HG03432 (cell line): Measurements from ENCODE around the gene OGA.

Experiments
- ATAC-seq: cut with Tn5 transposase; IDR thresholded peaks from one replicate; pipeline ENCODE4 v1.9.1; 2021; ENCODE audit warnings: mild to moderate bottlenecking, moderate library complexity; ENCODE audit not compliant: unreplicated experiment

OGA gene

DNA sequence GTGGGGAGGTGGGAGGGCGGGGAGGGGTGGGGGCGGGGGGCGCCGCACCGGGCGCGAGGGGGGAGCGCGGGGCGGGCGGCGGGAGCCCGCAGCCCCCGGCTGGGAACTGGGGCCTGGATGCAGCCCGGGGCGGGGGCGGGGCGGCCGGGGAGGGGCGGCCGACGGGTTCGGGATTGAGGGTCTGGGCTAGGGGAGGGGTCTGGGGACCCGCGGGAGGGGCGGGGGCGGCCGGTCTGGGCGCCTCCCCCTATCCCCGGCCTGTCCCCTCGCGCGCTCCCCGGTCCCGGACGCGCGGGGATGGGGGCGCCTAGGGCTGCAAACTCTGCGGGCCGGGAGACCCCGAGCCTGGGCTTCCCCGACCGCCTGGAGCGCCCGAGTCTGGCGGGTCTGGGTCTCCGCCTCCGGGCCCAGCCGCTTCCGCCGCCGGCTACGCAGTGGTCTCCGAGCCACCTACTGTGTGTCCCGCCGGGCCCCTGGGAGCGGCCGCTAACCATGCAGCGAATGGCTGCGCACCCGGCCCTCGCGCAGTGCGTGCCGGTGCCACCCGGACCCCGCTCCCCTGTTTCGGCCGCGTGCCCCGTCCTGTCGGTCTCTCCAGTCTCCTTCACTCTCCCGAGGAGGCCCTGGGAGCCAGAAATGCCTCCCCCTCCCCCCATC lies 42.0 kb downstream of the OGA start:
- no peak for ATAC-seq

DNA sequence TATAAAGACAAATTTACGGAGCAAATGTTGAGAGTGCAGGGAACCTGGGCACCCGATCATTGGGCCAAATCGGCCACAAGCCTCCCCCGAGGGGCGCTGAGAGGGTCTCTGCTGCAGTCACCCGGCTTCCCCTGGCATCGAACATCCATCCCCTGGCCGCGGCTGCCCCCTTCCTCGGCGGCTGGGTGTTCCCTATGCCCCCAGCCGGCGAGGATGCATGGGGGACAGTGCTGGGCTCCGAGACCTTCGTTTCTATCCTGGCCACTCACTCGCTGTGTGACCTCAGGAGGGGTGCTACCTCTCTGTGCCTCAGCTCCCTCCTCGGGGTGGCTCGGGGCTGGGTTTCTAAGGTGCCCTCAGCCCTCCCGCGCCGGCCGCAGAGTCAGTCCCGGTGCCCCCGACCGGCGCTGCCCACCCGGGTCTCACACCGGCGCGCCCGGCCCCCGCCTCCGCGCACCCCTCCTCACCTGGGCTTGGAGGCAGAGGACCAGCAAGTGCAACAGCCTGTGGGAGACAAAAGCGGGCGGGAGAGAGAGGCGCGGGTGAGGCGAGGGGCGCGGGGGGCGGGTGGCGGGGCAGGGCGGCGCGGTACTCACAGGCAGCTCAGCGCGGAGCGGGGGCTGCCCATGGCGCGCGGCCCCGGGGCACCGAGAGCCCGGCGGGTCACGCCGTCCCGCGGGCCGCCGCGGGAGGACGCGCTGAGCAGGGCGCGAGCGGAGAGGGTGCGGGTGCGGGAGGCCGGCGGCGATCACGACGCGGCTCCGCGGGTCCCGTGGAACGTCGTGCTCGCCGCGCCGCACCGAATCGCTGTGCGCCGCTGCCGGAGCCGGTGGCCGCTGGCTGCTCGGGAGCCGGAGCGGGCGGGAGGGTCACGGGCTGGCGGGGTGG lies 42.7 kb downstream of the OGA start, which contains the start of gene FGF8:
FGF8 (minus strand) TSS at position 842 of the 888 bp plus-strand sequence; CDS start at position 628, 214 bp downstream.
- no peak for ATAC-seq

DNA sequence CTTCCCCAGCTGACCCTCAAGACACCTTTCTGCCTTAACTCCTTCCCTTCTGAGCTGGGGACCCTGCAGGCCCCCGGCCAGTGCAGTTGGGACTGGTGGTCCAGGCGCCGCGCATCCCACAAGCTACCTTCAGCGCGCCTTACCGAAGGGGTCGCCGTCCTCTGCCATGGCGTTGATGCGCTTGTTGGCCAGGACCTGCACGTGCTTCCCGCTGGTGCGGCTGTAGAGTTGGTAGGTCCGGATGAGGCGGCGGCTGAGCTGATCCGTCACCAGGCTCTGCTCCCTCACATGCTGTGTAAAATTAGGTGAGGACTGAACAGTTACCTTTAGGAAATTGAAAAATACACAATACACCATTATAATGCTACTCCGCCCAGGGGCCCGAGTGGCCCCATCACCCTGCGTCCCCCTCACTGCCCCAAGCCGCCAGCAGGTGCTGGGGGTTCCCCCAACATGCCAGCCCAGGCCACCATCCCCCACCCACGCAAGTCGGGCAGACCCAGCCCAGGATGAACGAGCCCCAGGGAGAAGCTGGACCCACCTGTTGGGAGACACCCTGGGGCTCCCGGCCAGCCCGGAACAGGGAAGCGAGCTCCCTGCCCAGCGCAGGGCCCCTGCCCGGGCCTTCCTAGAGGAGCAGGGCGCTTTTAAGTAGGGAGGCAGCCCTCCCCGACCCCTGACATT lies 43.5 kb downstream of the OGA start:
- ATAC-seq: no peak

DNA sequence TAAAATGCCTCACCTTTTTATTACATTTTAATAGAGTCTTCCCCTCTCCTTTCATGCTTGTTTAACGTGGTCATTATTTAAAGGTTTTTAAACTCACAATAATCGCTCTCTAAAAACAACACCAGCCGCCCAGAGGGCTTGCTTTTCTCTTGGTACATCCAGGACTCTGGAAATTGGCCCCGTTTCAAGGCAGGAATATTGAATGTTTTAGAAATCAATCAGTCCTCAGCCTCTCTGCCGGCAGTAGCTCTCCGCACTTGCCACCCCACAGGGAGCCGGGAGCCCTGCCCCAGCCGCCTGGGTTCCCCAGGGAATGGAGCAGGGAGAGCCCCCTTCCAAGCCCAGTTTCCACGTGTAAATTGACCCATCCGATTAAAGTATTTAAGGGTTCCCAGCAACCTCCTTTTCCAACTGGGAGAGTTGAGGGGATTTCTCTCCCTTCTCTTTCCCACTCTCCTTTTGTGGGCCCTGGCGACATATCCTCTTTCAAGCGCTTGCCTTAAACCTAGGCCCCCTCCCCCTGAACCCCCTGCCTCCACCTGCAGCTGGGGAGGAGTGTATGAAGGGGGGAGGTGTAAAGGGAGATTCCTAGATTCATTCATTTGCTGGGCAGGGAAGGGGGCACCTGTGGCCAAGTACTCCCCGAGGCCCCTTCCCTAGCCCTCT lies 44.2 kb downstream of the OGA start:
- no peak for ATAC-seq

DNA sequence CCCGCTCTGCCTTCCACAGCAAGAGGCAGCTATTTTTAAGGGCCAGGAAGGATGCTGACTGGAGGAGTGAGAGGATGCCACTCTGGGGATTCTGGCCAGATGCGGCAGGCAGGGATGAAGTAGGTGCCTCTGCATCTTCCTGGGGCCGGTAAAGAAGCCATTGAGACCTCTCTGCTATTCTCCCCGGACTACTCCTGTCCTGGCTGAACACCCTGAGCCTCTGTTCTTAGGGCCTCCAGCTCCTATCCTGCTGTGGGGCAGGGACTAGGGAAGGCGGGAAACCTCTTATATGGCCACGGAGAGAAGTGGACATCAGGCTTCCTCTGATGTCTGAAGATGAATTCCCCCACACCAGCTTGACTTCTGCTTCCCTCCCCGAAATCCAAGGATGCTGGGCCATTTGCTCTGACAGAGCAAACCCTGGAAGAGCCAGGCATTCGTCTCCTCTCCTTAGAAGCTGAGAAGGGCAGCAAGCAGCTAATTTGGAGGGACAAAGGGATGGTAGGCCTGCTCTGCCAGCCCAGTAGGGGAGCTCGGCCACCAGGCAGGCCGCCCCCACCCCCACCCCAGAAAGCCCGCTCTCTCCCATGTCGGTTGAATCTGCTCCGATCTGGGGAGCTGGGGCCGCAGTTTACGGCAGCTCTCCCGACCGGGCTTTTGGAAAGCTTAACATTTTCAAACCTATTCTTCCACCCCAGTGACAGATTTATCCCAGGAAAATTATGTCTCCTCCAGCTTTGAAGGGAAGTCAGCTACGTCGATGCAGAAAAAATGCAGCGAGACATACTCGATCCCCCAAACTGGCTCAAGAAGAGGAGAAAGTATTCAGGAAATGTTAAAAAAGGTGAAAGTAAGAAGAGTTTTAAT lies 45.1 kb downstream of the OGA start:
- no peak for ATAC-seq

DNA sequence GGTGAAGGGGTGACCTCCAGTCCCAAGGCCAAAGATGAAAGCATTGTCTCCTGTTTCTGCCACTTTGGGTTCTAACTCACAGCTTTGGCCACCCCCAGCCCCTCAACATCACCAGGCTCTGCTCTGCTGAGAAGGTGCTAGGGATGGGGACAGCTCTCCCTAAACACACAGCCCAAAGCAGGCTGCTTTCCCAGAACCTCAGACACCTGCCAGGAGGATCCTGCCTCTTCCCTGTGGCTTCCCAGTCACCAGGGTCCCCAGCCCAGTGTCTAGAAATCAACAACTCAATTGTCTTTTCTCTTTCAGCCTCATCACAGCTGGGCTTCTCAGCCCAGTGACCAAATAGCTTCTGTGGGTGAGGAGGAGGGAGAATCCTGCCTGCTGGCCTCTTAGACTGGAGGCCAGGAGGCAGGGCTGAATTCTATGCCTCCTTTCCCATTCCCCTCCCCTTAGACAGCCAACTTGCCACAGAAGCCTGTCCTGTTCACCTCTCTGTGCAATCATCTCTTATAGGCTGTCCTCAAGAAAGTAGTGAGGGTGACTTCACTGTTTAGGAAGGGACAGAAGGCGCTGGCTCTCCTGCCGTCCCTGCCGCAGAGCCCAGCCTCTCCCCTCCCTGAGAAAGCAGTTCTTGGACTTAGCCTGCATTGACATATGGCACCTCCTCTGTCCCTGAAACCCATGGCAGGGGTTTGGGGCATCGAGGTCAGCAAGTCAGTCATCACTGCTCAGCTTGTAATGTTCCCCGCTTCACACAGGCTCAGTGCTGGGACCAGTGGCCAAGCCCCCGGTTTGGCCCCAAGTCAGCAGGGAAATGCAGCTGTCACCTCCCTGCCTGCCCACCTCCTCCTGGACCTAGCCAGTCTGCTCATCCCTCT lies 46.0 kb downstream of the OGA start:
- no peak for ATAC-seq

DNA sequence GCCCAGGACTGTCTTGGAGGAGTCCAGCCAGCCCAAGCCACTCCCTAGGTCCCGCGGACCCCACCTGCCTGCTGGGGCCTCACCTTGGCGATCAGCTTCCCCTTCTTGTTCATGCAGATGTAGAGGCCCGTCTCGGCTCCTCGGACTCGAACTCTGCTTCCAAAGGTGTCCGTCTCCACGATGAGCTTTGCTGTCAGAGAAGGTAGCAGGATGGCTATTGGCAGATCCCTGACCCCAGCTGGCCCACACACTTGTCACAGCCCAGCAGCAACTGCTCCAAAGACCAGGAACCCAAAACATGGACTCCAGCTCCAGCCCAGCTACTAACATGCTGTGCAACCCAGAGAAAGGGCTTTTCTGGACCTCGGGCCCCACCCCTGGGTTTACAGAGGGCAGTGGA lies 46.9 kb downstream of the OGA start:
- ATAC-seq: no peak

DNA sequence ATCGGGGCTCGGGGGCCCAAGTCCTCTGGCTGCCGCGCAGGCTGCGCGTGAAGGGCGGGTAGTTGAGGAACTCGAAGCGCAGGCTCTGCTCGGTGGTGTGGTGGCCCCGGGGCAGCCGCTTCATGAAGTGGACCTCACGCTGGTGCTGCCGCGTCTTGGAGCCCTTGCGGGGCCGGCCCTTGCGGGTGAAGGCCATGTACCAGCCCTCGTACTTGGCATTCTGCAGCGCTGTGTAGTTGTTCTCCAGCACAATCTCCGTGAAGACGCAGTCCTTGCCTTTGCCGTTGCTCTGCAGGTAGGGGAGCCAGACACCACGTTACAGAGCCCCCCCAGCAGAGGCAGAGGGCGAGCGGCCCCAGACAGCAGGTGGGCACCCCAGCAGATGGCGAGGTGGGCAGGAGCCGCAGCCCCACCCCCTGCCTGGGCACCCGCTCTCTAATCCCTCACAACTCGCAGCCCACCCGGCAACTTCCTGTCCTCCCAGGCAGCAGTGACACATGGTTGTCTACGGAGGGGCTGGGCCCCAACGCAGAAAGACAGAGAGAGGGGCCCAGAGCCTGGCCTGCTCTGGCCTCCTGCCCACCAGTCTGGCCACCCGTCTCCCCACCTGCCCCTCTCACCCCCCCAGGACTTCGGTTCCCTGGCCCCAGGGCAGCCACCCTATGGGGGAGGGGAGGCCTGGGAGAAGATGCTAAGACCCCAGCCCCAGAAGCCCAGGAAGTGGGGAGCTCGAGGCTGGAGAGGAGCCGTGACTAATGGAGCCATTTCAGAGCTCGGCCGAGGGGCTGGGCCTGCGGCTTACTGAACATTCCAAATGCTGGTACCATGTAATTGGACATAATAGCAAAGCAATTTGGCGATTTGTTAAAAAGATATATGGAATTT lies 47.7 kb downstream of the OGA start:
- ATAC-seq: no peak

DNA sequence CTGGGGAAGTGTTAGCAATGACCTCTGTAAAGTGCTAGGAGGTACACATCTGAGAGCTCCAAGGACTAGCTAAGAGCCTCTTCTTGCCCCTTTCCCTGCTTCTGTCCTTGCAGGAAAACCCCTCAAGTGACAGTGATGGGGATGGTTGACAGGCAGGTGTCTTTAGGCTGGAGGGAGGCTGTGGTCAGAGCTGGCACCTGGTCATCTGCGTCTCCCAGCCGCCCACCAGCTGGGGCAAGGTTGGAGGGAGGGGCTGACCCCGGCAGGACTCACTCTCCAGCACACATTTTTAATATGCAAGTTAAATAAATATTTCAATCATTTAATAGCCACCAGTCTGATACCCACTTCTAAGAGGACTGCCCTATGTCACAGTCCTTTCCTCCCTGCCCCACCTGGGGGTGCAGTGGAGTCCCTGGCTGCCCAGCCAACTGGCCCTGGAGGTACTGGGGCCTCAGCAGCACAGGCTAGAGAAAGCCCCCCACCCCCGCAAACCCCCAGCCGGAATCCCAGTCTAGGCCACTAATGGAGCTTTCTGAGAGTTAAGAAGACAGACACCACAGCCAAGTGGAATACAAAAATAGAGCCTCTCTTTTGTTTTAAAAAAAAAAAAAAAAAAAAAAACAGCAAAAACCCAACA lies 48.6 kb downstream of the OGA start:
- ATAC-seq: no peak

DNA sequence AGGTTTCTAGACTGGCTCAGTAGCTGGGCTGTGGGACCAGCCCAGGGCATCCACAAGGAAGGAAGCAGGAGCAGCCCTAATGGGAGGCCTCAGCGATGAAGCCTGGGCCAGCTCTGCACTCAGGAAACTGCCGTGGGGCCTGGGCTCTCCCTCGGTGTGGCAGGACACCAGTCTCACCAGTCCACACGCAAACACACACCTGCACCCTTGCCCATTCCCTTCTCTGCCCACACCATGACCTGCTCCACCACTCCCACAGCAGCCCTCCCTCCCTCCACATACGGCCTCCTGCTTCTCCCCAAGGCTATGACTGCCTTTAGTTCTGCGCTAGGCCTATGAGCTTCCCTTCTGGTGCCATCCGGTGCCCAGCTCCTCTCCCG lies 49.5 kb downstream of the OGA start:
- no peak for ATAC-seq

DNA sequence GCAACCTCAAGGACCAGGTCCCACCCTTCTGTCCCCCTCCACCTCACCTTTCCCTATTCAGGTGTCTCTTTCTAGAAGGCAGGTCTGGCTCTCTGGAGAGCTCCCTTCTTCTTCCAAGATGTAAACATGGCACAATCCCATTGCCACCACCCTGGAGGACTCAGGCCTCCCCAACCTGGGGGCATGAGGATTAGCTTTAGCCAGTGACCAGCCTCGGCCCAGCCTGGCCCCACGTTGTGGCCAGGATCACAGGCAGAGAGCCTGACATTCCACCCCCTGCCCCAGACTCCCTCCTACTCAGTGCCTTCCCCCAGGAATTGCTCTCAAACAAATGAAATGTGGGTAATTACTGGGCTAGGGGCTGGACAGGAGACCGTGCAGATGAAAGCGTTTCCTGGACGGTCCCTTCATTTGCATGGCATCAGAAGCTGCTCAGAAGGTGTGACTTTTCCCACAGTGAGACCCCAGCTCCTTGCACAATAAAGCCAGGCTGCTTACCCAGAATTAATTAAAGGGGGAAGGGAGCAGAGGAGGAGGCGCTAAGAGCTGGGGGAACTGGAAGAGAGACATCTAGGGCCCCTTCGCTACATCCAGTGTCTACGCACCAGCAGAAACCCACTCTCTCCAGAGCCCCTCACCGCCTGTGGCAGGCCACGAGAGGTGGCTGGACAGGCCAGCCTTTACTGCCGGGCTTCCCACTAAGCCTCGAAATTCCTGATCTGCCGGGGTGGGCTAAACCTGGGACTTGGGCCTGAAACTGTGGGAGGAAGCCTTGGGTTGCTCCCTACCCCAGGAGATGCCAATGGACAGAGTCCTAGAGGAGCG lies 50.1 kb downstream of the OGA start:
- no peak for ATAC-seq

DNA sequence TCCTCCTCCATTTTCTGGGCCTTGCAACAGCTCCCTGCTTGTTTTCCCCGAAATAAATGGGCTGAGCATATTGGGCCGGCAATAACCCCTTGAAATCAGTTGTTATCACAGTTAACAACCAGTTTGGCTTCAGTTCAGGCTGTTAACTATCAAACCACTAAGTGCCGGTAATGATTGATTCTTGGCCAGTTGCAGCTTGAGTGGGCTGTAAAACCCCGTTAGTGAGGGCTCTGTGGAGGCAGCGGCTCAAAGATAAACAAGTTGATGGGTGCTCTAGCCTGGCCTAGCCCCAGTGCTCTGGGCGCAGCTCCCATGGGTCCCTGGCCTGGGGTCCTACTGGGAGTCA lies 50.7 kb downstream of the OGA start:
- ATAC-seq: no peak

DNA sequence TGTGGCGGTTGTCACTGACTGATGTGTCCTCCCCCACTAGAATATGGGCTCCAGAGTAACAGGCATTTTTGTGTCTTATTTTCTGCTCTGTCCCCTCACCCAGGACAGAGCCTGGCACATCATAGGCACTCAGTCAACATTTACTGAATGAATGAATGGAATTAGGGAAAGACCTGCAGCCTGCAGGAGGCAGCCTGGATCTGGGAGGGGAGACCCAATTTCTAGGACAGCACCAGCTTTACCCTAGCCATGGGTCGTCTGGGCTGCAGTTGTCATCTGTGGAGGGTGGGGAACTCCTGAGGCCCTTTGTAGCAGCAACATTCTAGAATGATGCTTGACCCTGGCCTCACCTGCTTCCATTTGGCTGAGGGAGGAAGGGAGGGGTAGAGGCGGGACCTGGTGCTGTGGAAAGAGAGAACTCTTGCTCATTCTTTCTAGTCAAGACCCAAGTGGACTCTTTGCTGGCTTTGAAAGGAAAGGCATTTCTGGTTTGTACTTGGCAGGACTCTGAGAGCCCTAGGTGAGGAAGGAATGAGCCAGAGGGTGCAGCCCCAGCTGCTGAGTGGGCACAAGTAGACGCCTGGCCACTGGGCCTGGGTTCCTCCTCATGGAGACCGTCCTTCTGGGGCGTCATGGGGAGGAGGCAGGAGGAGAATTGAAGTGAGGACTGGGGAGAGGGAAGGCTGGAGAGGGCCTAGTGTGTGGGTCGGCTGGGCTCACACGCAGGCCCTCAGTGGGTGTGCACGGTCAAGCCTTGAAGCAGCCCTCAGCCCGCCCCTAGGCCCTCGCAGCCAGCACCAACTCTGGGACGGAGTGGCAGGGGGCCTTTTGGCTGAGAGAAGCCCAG lies 51.3 kb downstream of the OGA start:
- no peak for ATAC-seq

DNA sequence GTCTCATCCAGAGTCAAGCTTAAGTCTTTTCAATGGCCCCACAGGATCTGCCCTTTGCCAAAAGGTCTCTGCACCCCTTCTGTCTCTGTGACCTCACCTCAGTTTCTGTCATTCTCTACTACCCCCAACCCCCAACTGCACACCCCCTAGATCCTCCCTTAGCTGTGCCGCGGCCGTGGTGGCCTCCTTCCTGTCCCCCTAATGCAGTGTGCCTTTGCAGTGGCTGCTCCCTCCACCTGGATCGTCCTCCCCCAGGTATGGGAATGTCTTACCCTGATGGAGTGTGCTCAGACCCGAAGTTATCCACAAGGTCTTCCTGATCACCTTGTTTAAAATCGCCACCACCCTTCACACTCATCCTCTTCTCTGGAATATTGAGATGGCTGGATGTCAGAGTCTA lies 51.9 kb downstream of the OGA start:
- no peak for ATAC-seq

DNA sequence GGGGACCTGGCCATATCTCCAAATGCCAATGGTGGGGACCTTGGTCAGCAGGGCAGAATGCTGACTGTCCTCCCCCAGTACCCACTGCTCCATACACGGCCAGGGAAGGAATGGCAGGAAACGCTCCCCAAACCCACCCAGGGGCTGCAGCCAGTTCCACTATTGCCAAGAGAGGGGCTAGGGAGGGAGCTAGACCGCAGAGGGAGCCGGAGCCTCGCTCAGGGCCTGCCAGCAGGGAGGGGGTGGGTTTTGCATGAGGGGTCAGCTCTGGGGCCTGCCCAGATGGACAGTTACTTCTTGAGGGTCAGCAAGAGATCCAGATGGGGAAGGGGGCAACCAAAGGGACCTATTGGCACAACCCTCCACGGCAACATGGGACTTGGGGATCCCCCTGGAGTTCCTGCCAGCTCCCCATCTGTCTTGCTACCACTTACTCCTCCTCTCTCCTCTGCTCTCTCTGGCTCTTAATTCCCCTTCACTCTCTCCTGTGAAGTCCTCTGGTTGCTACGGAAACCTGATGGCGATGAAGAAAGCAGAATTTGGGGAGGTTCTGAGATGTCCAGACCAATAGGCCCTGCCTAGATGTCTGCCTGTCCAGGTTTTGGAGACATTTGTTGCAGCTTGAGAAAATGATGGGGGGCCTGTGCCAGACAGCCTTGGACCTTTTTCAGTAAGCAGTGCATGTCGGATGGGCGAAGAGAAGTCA lies 55.0 kb downstream of the OGA start:
- ATAC-seq: no peak

DNA sequence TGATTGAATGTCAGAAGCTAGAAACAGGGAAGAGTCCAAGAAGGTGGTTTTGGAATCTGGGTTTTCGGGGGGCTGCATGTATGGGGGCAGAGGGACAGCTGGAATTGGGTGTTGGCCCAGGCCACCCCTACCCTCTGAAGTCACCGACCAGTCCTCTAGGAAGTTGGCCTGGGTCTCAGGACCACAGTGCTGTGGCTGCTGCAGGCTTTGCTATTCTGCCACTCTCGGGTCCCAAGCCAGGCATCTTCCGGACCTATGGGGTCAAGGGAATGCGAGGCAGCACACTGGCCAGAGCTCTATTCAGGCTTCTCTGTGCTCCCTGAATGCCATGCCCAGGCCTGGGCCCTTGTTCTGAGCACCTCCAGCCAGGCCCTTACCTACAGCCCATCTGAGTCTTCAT lies 55.5 kb downstream of the OGA start:
- ATAC-seq: no peak
